PFSK-1 (cell line): ENCODE measurements around the gene DIPK1A.
A peak's percentile ranks its signal among the peaks of the same experiment; 100 is the strongest.

Source experiments
- FOXP2 ChIP-seq: optimal IDR thresholded peaks from 2 replicates; pipeline ENCODE3; 2011; ENCODE audit warnings: borderline replicate concordance, control low read depth, inconsistent platforms; ENCODE audit not compliant: insufficient read depth; ENCODE audit errors: extremely low read length, extremely low read depth
- POLR2AphosphoS5 ChIP-seq: IDR thresholded peaks from 2 replicates; pipeline ENCODE4 v1.6.1; 2012; ENCODE audit warnings: low read depth, mild to moderate bottlenecking, control low read depth, low read length, moderate library complexity
- REST ChIP-seq, 2 experiments: IDR thresholded peaks; 2 replicates each; pipeline versions ENCODE4 v1.6.1 to v1.8.0; 2011 to 2012; ENCODE audit warnings: low read depth in 2 of 2, low read length in 2 of 2, control low read depth in 1 of 2, inconsistent platforms in 1 of 2, mild to moderate bottlenecking in 1 of 2, moderate library complexity in 1 of 2; ENCODE audit not compliant: insufficient read depth in 1 of 2
- SIN3A ChIP-seq: IDR thresholded peaks from 2 replicates; pipeline ENCODE4 v1.6.1; 2012; ENCODE audit warnings: mild to moderate bottlenecking, low read length, moderate library complexity, borderline replicate concordance; ENCODE audit not compliant: insufficient read depth
- TAF1 ChIP-seq: IDR thresholded peaks from 2 replicates; pipeline ENCODE4 v1.6.1; 2012; ENCODE audit warnings: low read length, control low read depth, borderline replicate concordance; ENCODE audit not compliant: insufficient read depth

Gene DIPK1A

GRCh38 chr1:92848201-92848600 lies 113.1 kb downstream of the DIPK1A start:
- no peak for TF ChIP-seq TAF1

- TF ChIP-seq REST (IDR thresholded peaks at IDR 0.05; ENCODE audit: insufficient read depth in 1 of 2, low read depth in 2 of 2, low read length in 2 of 2) (no peak), TAF1 (no peak), SIN3A (no peak), POLR2AphosphoS5 (no peak), FOXP2 (no peak)
Observed at GRCh38 chr1:92845908-92846307, 115.4 kb downstream of the DIPK1A start.

- TF ChIP-seq REST (IDR thresholded peaks at IDR 0.05; ENCODE audit: insufficient read depth in 1 of 2, low read depth in 2 of 2, low read length in 2 of 2) = no peak
- TF ChIP-seq FOXP2 = no peak
Observed at GRCh38 chr1:92844439-92844838, 116.8 kb downstream of the DIPK1A start.

GRCh38 chr1:92843429-92844352 lies 117.6 kb downstream of the DIPK1A start:
- no peak for TF ChIP-seq REST (IDR thresholded peaks at IDR 0.05; ENCODE audit: insufficient read depth in 1 of 2, low read depth in 2 of 2, low read length in 2 of 2)
- peak; percentile 67 for TF ChIP-seq POLR2AphosphoS5

- peak; percentile 0 for TF ChIP-seq POLR2AphosphoS5
- TF ChIP-seq SIN3A = no peak
Observed at GRCh38 chr1:92843046-92843423, 118.2 kb downstream of the DIPK1A start.

GRCh38 chr1:92842082-92843045 lies 118.9 kb downstream of the DIPK1A start:
- TF ChIP-seq POLR2AphosphoS5 (peak; percentile 42), SIN3A (no peak), REST (IDR thresholded peaks at IDR 0.05; ENCODE audit: insufficient read depth in 1 of 2, low read depth in 2 of 2, low read length in 2 of 2) (no peak)
